ENCODE measurements around the gene IRAK2.

Gene IRAK2

GRCh38 chr3:10228248-10228950 lies 63.7 kb downstream of the IRAK2 start:
- peak; percentile 32 for DNase-seq

DNA sequence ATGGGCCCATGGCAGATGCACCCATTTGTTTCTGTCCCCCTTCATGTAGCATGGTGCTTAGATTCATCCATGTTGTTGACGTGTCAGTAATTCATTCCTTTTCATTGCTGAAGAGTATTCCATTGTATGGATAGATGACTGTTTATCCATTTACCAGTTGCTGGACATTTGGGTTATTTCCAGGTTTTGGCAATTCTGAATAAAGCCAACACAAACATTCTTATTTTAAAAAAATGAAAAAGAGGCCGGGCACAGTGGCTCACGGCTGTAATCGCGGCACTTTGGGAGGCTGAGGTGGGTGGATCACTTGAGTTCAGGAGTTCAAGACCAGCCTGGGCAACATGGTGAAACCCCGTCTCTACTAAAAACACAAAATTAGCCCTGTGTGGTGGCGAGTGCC lies 64.9 kb downstream of the IRAK2 start:
- DNase-seq = no peak

- DNase-seq = peak; percentile 22
Observed at GRCh38 chr3:10232137-10232536, 67.4 kb downstream of the IRAK2 start.

GRCh38 chr3:10233988-10234387 lies 69.3 kb downstream of the IRAK2 start:
- DNase-seq = no peak

DNA sequence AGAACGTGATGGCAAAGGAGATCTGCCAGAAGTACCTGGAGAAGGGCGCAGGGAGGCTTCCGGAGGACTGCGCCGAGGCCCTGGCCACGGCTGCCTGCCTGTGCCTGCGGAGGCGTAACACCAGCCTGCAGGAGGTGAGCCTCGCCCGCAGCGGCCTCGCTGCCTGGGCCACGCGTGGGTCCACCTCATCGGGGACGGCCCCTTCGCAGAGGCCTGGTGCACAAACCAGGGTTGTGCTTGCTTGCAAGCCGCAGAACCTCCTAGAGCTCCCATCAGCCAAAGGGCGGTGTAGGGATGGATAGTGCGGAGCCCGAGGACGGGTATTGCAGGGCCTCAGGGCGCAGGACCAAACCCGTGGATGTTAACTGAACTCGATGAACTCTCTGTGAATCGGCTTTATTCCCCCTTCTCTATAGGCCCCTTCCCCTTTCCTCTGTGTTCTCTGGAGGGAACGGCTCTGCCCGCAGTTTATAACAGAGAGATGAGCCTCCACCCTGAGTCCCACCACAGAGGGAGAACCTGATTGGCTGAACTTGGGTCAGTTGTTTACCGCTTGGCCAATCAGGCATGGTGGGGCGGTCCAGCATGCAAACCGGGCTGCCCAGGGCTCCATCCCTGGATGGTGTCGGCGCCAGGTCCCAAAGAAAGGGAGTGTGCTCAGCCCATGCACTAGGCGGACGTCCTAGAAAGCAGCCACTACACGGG lies 70.0 kb downstream of the IRAK2 start:
- no peak for DNase-seq

- DNase-seq = no peak
Observed at GRCh38 chr3:10235551-10235950, 70.8 kb downstream of the IRAK2 start.

GRCh38 chr3:10238345-10239183 lies 73.8 kb downstream of the IRAK2 start:
- peak; percentile 50 for DNase-seq

GRCh38 chr3:10240799-10241198 lies 76.1 kb downstream of the IRAK2 start:
- no peak for DNase-seq

GRCh38 chr3:10242182-10243065 lies 77.7 kb downstream of the IRAK2 start:
- DNase-seq = peak; percentile 78

- DNase-seq = no peak
Observed at GRCh38 chr3:10244009-10244408, 79.3 kb downstream of the IRAK2 start.

GRCh38 chr3:10245081-10245712 lies 80.5 kb downstream of the IRAK2 start:
- DNase-seq = no peak

GRCh38 chr3:10247679-10248183 lies 83.0 kb downstream of the IRAK2 start:
- DNase-seq = no peak

- DNase-seq = peak; percentile 95
Observed at GRCh38 chr3:10248184-10248983, 83.7 kb downstream of the IRAK2 start, which contains the start of gene TATDN2. TATDN2 (plus strand) TSS chr3:10248459; CDS start chr3:10249201, 742 bp downstream.

GRCh38 chr3:10248984-10249748 lies 84.4 kb downstream of the IRAK2 start:
- DNase-seq = peak; percentile 65

- DNase-seq = no peak
Observed at GRCh38 chr3:10249833-10250232, 85.1 kb downstream of the IRAK2 start.

- DNase-seq = no peak
Observed at GRCh38 chr3:10251006-10251405, 86.3 kb downstream of the IRAK2 start.

DNA sequence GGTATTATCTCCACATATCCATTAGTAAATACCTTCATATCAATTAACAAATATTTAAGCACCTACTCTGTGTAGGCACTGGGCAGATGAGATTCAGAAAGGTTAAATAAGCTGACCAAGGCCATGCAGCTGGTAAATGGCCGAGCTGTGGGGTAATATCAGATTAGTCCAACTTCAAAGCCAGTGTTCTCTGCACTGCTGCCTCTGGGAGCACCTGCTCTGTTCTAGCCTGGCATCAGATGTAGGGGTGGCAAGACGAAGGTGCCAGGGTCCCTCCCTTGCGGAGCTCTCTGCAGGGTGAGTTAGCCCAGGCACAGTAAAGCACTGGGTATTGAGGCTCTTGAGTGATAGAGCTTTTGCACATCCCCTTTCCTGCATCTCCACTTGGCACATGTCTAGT lies 89.0 kb downstream of the IRAK2 start:
- DNase-seq = no peak

- no peak for DNase-seq
Observed at GRCh38 chr3:10255835-10256234, 91.1 kb downstream of the IRAK2 start.

DNA sequence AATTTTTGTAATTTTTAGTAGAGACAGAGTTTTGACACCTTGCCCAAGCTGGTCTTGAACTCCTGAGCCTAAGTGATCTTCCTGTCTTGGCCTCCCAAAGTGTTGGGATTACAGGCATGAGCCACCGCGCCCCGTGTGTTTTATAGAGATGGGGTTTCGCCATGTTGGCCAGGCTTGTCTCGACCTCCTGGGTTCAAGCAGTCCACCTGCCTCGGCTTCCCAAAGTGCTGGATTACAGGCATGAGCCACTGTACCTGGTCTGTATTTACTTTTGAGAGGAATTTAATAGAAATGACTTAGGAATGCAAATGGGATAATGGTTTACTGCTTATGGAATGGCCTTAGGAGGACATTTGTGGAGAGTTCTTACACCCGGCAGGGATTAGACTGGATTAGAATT lies 94.3 kb downstream of the IRAK2 start:
- no peak for DNase-seq

GRCh38 chr3:10259798-10260197 lies 95.1 kb downstream of the IRAK2 start:
- no peak for DNase-seq

Data from CD4-positive, alpha-beta T cell treated with Interleukin-21 for 1 hour (primary cell).